NOMO-1 (cell line): ENCODE measurements around the gene HOXD13.

Experiments used
- DNase-seq, 2 experiments: peaks; one replicate each; lab custom pipeline; 2025; ENCODE audit not compliant: unreplicated experiment in 2 of 2; lab: John Stamatoyannopoulos, UW

HOXD13 gene

DNA sequence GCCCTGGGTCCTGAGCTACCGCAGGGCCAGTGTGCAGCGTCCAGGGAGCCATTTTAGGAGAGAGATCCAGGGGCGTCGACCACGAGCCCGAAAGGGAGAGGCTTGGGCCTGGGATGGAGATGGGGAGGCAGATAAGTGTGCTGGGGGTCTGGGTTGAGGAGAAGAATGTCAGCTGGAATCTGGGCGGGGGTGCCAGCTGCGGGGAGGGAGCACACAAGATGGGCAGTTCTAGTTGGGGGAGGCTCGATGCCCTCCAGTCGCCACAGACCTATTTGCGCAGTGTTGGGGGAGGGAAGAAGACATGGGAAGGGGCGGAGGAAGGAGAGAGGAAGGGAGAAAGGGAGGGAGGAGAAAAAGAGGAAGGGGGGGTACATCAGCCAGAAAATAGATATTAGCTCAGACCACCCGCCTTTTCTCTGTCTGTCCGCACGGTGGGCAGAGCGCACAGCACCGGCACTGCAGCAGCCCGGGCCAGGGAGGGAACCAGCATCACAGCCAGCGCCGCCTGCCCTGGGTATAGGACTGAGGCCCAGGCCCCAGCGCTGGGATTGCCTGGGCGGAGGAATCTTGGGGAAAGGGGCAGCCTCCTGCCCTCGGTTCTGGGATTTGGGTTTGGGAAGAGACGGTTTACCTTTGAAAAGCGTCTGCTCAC is 12.7 kb downstream of the HOXD13 start:
- DNase-seq, result no peak

GRCh38 chr2:176105730-176106580 is 13.4 kb downstream of the HOXD13 start:
- no peak for DNase-seq

DNA sequence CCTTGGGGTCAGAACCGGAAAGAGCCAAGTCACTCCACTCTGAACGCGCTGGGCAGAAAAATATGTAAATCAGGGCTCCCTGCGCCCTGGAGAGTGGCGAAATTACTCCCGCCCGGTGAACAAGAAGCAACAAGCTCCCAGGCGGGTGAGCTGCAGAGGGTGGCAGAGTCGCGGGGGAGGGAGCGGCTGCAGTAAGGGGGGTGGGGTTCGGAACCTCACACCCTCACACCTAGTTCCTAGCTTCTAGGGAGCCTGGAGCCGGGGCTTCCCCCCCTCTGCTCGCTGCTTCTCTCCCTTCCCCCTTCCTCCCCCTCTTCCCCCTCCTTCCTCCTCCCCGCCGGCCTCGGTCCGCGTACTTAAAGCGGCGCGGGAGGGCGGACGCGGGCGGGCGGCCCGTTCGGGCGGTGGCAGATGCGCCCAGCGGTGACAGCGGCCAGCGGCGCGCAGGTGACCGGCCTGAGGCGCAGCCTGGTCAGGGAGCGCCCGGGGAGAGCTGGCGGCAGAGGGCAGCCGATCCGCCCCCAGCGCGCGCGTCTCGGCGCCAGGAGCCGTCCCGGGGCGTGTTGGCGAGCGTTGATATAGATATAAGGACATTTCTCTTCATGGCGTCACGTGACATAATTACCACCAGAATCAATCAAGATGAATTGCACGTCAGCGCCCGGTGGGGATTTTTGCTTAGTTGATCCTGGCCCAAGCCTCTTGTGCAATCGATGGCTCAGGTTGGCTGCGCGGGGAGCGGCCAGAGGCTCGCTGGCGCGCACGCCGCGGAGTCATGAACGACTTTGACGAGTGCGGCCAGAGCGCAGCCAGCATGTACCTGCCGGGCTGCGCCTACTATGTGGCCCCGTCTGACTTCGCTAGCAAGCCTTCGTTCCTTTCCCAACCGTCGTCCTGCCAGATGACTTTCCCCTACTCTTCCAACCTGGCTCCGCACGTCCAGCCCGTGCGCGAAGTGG is 14.3 kb downstream of the HOXD13 start, which contains the start of gene HOXD11:
HOXD11 (plus strand) TSS at position 700 of the 959 bp plus-strand sequence; CDS start at position 776, 76 bp downstream.
- DNase-seq, result no peak

GRCh38 chr2:176107731-176108181 is 15.2 kb downstream of the HOXD13 start:
- no peak for DNase-seq

GRCh38 chr2:176109192-176109901 is 16.8 kb downstream of the HOXD13 start:
- DNase-seq, result no peak

DNA sequence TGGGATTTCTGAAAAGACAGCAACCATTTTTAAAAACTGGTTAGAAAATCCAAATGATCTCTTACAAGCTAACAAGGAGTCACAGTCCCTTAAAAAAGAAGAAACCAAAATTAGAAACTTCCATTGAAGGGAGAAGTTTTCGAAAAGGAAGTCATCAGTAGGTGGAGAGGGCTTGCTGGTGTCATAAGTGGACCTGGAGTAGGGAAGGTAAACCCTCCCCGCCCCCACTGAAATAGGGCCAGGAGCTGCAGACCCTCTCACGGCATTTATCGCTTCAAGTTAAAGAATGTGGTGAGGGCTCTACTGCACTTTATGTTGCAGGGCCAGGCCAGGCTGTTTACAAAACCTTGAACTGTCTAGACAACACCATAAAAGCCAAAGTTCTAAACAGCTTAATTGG is 17.4 kb downstream of the HOXD13 start:
- no peak for DNase-seq

DNA sequence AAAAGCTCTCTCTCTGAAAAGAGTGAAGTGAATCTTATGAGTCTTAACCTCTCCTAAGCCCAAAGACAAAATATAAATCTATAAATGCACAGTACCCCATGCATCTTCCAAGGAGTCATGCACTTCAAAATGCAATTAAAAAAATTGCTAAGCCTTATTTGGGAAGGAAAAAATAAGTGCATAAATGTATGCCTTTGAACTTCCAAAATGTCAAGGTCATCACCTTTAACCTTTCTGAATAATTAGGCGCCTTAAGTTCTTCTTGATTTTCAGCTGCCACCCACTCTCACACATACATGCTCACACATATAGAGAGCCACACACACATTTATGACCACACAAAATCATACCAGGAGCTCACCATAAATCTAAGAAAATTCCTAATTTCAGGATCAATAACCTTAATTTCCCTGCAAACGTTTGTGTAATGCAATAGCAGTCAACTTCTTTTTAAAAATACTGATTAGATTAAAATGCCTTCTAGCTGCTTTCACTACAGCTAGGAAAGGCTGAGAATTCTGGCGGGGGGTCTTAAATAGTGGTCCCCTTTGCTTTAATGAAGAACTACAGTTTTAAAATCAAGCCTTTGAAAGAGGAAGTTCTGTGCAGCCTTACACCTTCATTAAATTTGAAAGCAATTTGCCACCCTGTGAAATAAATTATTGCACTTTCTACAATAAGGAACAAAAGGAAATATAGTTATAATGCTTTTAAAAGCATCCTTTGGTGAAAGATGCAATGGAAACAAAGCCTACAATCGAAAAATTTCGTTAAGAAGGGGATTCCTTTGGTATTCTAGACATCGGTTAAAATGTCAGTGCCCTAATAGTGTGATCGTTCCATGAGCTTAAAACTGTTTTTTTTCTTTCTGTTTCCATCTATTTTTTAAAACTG is 18.1 kb downstream of the HOXD13 start:
- no peak for DNase-seq

DNA sequence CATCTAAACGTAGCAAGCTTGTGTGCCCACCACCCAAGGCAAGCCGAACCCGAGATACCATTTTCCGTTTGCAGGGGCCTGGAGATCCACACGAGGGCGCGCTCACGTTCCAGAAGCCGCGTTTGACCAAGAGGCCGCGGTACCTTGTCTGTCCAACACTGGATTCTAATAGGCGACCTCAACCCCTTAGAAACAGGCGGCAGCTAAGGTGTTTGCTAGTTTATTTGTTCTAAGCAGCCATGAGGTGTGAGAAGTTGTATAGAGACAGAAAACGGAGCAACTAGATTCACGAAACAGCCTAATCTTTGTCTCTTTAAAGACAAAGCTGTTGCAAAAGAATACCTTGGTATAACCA is 18.8 kb downstream of the HOXD13 start:
- no peak for DNase-seq

- DNase-seq, result no peak
Measured at GRCh38 chr2:176111846-176112374, 19.4 kb downstream of the HOXD13 start.

- DNase-seq, result no peak
Measured at GRCh38 chr2:176112375-176113302, 20.1 kb downstream of the HOXD13 start.

GRCh38 chr2:176114120-176114929 is 21.8 kb downstream of the HOXD13 start:
- no peak for DNase-seq

DNA sequence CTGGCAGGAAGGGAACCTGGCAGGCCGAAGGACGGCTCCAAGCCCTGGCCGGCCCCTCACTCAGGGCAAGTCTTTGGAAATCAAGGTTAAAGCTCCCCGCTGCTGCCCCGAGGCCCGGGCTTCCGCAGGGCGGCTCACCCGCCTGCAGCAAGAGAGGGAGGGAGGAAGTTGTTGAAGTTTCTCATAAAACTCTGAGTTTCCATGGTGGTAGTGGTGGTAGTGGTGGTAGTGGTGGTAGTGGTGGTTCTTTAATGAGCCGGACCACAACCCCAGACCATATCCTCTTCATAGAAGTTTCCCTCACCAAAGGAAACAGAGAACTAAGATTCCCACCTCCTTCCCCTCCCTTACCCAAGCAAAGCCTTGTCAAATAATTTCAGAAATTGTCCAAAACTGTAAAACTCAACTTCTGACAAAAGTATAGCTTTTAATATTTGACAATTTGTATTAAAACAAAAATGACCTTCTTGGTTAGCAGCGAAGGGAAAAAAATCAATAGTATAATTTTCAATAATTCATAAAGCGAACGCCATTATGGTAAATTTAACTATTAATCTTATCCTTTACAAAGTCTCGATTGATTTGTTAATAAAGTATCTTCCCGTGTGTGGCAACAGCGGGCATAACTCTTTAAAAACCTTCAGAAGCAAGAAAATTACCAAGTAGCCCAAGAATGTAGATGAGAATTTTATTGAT is 22.6 kb downstream of the HOXD13 start:
- no peak for DNase-seq

DNA sequence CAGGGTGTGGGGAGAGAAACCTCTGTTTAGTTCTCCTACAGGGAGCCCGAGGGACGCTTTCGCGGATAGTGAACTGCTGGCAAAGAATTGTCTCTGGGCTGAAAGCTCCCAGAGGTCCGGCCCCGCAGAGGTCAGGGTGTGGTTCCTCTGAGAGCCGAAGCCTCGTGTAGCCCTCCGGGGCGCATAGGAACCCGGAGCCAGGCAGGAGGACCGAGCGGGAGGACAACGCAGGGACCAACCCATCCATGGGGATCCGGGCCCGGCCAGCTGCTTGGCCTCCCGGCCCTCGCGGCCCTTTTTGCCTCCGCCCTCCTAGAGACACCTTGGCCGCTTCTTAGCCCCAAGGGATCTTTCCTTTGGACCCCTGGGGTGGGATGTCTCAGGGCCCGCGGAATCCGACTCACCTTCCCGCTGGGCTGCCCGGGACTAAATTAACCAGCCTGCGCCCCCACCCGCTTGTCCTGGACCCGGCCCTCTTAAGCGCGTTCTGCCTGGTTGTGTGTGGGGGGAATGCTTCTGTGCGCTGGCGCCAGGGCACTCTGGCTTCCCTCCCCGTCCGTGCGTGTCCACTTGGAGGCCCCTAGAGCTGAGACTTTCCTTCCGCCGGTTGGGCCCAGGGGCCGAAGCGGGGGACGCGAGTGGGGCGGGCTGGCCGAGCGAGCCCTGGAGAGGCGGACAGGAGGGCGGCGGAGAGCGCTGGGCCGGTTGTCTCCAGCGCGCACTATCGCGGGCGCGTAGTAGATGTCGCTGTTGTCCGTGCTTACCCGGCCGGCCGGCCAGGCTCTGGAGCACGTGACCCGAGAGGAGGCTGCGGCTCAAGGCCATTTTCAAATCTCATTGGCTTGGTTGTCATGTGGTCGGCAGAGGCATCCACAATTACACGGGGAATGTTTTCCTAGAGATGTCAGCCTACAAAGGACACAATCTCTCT is 23.6 kb downstream of the HOXD13 start, which contains the start of gene HOXD10:
HOXD10 (plus strand) TSS at position 896 of the 931 bp plus-strand sequence. CDS start 56 bp downstream, outside the sequence.
- DNase-seq, result no peak

DNA sequence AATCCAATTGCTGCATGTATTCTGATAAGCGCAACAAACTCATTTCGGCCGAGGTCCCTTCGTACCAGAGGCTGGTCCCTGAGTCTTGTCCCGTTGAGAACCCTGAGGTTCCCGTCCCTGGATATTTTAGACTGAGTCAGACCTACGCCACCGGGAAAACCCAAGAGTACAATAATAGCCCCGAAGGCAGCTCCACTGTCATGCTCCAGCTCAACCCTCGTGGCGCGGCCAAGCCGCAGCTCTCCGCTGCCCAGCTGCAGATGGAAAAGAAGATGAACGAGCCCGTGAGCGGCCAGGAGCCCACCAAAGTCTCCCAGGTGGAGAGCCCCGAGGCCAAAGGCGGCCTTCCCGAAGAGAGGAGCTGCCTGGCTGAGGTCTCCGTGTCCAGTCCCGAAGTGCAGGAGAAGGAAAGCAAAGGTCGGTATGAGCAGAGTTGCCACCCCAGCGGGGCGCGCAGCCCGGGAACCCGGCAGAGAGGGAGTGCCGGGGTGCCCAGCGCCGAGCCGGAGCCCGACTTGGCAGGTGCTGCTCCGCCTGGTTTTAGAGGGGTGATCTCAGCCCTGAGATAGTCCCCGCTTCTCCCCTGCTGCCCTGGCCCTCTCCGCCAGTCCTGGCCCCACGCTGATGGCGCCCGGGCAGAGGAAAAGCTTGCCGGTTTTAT is 24.8 kb downstream of the HOXD13 start:
- no peak for DNase-seq

- no peak for DNase-seq
Measured at GRCh38 chr2:176117823-176118371, 25.4 kb downstream of the HOXD13 start.
